Measurements from ENCODE around the gene FAM83B.

FAM83B gene

DNA sequence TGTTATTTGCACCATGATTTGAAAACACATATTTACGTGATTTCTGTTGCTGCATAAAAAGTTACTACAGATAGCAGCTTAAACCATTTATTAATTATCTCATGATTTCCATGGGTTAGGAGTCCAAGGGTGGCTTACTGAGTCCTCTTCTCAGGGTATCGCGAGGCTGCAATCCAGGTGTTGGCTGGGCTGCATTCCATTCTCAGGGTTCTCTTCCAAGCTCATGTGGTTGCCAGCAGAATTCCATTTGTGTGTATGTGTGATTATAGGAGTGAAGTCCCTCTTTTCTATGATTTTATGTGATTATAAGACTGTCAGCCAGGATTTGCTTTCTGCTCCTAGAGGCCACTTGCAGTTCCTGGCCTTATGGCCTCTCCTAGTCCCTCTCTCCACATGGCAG, 135.1 kb downstream of the FAM83B start:
- DNase-seq = no peak

DNA sequence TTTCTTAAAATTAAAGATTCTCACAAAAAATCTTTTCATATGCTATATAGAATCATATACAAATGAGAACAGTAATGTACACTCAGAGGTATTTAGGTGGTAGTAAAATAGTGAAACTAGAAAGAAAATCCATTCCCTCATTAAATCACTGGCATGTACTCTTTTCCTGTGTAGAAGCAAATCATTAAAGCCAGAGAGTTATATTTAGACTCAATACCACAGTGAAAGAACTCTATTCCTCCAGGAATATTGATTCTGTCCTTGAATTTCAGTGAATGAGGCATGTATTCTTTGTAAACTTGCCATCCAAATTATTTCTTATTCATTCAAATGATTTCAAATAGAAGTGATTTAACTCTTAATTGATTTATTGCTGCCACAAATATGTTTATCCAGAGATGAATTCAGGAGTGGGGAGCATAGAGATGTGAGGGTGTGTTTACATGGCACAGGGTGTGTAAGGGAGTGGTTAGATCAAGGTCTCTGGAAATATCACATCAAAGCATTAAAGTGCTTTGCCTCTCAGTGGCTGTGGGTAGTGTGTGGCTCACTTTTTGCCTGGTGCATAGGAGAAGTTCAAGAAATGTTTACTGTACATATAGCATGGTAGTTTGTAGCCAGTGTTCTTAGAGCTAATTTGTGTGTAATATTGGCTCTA, 141.2 kb downstream of the FAM83B start:
- DNase-seq = no peak

DNA sequence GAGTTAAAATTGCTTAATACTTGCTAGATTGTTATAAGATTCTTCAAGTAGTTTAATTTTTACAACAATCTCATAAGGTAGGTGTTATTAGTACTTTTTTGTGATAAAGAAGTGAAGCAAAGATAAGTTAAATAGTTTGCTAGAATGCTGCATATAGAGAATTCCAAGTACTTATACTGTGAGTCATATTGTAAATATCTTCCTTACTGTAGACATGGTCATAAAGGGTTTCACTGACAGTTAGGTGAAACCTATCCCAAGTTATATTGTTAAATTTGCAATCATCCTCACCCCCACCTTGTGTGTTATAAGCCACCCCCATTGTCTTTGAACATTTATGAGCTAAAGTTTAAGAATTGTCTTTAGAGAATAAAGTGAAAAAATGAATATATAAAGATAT, 142.0 kb downstream of the FAM83B start:
- DNase-seq = no peak

DNA sequence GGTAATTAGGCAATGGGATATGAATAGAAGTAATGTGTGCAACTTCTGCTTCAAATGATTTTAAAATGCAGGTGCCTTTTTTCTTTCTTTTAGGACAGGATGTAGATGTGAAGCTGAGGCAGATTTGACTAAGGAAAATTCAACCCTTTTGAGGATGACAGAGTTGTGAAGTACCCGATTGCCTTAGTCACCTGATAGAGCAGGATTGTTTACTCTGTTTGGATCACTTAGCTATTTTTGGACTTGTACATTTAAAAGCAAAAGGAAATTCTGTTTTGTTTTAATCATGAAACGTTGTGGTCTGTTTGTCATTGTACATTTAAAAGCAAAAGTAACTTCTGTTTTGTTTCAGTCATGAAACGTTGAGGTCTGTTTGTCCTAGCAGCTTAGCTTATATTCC, 143.4 kb downstream of the FAM83B start:
- DNase-seq = no peak
